T-helper 1 cell treated with Interleukin-12 subunit alpha and Interleukin-12 subunit beta and Interleukin-4 antibody, amounts not matched to agents 30 ng/mL and 1 ng/mL, for 36 hours (primary cell): Measurements from ENCODE around the gene CSRP1. TPM values are rescaled to one million over a fixed set of nuclear protein-coding genes. Genes with fewer than 3 reads are reported as not detected.
"Not testable (repeated sequence)": the region's sequence is repeated elsewhere in the genome, so short reads cannot be mapped to it uniquely, and the experiment has no call there.

Source experiments
- intact Hi-C: fragments of 100-400 bp; cut with micrococcal nuclease; formaldehyde crosslinking; loops from one replicate; pipeline ENCODE4 v1.15.1; 2024
- total RNA-seq: library from RNA; stranded (reverse); gene quantifications from 2 replicates; pipeline ENCODE4 v1.2.3, GENCODE V29; 2022

The CSRP1 gene
- total RNA-seq, 1 donor from 2014 or later, result 77.9 TPM

DNA sequence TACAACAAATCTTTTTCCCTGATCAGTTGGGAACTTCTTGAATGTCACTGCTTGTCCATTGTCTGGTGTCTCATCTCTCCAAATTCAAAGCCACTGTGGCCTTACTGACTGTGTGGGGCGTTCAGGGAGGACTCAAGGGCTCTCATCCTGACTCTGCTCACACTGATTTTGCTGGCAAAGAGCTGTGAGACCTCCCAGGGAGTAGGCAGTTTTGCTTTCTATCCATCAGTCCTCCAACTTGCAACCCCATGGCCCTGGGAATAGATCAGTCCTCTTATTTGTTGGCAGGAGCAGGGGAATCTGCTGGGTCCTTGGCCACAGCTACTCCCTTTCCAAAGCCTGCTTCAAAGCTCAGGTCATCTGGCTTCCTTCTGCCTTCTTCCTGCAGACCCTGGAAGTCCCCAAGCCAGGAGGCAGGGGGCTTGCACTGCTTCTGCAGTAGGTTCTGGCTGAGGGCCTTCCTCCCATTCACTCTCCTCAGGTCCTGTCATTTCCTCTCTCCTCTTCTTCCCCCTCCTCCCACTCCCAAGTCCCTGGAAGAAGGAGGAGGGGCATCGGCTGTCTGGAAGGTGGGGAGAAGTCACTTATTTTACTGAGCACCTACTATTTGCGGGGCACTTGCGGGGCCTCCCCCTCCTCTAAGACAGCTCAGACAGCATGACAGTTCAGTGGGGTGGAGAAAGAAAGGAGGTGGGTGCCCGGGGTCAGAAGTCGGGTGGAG is 31.1 kb upstream of the CSRP1 start:
- intact Hi-C loops, result no loop called here

DNA sequence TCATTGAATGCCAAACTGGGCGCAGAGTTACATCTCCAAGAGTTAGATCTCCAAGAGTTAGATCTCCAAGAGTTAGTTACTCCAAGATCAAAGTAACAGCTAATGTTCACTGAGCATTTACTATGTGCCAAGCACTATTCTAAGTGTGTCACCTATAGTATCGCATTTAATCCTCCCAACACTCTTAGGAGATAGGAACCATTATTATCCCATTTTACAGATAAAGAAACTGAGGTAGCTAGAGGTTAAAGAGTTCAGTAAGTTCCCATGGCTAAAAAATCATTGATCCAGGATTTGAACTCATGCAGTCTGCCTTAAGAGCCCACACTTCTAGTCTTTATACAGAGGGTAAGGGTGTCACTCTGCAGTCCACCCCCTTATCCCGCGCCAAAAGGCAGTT is 30.5 kb upstream of the CSRP1 start:
- intact Hi-C loops, result no loop called here

DNA sequence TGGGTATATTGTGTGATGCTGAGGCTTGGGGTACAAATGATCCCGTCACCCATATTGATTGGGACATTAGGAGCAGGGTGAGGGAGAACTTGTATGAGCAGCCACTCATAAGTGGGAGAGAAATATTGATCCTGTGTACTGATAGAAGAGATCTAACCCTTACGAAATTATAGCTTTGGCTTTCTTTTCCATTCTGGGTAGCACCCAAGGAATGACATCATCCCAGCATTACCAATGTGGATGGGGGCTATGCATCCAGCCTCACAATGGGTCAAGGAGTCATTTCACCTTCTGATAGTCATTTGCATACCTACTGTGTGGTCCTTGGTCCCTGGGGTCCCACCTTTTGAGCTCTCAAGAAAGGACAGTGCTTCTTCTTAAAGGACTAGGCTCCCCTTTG is 30.1 kb upstream of the CSRP1 start:
- intact Hi-C loops, result no loop called here

DNA sequence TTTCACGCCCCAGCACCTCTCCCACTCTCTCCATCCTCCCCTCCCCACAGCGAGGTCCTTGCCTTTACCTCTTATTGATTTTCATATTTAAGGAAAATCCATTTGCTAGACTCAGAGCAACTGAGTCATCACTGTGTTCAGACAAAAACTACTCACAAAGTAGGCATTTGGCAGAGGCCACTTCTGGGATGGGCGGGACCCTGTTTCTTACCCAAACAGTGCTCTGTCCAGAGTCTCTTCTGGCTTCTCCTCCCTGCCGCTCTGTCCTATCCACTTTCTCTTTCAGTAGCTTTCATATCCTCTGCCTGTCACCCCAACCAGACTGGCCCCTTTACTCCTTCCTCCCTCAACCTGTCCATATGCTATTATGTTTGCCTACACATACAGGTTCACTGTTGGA is 29.6 kb upstream of the CSRP1 start:
- intact Hi-C loops, result no loop called here

DNA sequence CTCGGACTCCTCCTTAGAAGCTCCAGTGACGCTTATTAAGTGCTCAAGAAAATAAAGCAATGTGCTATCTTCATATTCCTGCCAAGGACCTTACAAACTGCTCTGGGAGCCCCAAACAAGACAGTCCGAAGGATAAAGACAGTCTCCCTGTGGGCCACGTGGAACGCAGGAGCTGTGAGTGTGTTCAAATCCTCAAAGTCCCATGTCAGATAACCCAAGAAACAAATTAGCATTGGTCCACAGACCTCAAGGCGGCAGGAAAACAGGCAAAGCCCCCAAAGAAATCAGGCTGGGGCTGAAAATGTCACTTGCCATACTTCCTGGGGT is 29.0 kb upstream of the CSRP1 start:
- intact Hi-C loops, result no loop called here

DNA sequence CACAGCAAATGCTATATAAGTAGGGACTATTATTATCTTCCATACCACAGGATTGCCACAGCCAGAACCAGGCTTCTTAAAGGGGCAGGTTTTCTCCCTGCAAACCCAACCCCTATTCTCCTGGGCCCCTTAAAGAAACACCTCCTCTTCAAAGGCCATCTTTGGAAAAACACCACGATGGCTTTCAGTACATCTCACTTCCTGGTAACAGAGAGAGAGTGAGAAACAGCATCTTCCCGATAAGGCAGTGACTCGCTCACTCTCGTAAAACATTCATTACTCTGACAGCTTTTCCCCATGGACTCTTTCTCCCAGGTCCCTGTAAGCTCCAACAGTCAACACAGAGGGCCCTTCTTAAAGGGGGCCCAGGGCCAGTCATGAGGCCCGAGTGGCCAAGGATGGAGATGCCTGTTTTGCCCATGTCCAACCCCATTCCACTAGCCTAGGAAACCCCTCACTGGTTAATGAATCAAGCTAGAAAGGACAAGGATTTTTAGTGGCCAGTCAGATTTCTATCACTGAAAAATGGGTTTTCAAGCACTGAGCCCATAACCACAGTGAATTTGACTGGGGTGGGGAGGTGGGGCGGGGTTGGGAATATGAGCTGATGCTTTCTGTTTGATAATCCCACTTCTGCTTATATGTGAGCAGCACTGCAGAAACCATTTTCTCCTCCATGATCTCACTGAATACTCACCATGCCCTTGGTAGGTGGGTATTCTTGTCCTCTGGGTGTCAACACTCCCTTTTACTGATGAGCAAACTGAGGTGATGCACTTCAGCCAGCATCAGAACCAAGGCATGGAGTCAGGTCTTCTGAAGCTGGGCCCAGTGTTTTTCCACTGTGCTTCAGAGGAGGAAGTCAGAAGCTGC is 28.4 kb upstream of the CSRP1 start:
- intact Hi-C loops, result no loop called here

DNA sequence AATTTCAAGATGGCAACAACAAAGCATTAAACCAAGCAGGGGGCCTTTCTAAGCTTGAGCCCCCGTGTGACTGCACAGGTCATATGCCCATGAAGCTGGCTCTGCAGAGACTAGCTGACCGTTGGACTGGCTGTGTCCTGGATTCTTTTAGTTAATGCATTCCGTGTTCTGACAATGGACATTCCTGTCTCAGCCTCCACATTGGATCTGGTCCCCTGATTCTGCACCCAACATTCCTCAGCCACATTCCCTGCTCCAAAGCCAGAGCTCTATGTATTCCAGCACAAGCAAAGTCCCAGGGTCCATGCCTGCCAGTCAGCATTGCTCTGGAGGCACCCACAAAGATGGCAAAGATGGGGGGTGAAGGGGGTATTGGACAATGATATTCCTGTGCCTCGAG is 26.9 kb upstream of the CSRP1 start:
- intact Hi-C loops, result no loop called here

DNA sequence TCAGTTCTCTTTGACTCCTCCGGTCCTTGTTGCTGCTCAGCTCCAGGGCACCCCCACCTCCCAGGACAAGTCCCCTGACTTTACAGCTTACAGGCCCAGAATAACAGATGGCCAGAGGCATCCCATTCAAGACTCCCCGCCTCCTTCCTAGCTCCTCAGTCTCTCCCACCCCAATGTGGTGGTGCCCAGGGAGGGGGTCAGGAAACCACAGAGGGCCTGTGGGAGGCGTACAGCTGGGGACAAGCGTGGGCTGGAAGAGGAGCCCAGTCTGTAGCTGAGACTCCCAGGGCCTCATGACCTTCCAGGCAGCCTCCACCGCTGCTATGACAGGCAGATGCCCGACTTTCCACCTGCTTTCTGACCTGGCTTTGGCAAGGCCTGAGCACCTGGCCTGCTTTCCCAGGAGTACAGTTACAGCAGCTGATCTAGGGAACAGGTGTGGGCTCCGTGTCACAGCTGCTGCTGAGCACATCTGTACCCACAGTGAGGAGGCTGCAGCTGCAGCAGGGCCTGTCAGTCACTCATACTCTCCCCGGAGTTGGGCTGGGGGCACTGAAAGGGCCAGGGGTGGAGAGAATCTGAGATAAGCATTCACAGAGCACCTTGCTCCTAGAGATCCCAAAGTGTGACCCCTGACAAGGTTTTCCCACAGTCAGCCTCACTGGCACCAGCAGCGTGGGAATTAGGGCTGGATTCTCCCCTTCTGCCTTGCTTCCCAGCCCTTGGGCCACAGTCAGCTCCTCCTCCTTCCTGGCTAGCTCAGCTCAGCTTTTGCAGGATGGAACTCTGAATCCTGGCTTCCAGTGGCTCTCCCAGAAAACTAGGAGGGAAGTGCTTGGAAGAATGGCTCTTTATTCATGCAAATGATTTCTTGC is 24.9 kb upstream of the CSRP1 start:
- intact Hi-C loops, result no loop called here

DNA sequence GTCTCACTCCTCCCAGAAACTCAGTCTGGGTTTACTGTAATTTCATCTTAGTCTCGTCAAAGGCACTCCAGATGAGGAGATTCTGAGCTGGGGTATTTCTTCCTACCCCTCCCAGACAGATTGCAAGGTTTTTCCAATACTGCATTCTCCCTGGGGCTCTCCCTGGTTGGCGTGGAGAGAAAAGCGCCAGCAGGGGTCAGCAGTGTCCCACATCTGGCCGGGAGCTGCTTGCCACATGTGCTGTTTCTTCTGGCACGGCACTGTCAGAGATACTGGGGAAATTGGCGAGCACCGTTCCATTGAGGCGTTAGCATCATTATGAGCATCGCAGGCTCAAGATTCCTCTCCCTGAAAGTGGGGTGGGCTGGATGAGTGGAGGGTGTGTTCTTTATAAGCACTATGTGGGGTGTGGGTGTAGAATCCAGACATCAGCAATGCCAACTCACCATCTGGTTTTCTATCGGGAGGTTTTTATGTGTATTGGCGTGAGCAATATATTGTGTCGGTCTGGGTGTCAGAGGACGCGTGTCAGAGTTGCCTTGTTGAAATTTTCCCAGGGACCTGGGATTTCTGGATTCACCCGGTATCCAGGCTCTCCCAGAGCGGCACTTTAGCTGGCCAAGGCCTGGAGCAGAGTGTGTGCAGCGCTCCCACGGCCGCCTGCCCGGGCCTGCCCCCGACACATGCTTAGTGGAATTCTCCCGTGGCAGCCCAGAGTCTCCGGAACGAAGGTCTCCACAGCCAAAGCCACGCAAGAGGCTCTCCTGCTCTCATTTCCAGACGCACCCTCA is 24.0 kb upstream of the CSRP1 start:
- intact Hi-C loops, result loop anchor here (1.0 kb wide), 1 partner anchor 173 kb away; no protein-coding TSS in a partner anchor

DNA sequence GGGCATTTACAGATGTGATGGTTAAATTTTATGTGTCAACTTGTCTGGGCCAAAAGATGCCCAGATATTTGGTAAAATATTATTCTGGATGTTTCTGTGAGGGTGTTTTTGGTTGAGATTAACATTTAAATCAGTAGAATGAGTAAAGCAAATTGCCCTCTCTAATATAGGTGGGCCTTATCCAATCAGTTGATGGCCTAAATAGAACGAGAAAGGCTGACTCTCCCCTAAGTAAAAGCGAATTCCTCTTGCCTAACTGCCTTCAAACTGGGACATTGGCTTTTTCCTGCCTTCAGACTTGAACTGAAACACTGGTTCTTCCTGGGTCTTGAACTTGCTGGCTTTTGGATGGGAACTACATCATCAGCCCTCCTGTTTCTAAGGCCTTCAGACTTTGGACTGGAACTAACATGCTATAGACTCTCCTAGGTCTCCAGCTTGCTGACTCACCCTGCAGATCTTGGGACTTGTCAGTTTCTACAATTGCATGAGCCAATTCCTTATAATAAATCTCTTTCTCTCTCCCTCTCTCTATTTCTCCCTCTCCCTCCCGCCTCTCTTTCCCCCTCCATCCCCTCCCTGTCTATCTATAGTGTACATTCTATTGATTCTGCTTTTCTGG is 21.8 kb upstream of the CSRP1 start:
- intact Hi-C loops, result no loop called here

DNA sequence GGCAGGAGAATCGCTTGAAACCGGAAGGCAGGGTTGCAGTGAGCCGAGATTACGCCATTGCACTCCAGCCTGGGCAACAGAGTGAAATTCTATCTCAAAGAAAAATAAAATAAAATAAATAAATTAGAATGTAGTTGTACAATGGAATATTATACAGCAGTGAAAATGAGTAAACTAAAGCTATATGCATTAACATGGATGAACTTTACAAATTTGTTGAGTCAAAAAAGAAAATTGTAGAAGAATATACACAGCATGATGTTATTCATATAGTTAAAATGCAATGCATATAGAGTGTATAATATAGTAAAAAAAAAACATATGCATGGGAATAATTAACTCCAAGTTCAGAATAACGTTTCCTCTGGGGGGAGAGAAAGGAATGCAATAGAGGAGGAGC is 21.0 kb upstream of the CSRP1 start:
- intact Hi-C loops, result no loop called here

DNA sequence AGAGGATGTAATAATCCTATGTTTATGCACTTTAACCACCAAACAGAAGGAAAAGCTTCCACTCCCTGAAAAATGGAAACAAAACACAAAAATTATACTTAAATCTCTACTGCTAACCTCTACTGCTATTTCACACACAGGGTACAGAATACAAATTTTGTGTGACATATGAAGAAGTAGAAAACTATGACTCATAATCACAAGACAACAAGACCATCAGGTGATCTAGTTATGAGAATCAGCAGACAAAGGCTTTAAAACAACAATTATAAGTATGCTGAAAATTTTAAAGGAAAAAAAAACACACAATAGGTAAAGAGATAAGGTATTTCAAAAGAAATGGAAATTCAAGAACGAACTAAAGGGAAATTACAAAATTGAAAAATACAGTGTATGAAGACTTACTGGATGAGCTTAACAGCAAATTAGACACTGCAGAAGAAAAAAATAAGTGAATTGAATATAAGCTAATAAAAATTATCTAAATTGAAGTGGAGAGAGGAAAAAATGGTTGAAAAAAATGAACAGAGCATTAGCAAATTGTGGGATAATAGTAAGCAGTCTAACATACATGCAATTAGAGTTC is 18.4 kb upstream of the CSRP1 start:
- intact Hi-C loops, result no loop called here

DNA sequence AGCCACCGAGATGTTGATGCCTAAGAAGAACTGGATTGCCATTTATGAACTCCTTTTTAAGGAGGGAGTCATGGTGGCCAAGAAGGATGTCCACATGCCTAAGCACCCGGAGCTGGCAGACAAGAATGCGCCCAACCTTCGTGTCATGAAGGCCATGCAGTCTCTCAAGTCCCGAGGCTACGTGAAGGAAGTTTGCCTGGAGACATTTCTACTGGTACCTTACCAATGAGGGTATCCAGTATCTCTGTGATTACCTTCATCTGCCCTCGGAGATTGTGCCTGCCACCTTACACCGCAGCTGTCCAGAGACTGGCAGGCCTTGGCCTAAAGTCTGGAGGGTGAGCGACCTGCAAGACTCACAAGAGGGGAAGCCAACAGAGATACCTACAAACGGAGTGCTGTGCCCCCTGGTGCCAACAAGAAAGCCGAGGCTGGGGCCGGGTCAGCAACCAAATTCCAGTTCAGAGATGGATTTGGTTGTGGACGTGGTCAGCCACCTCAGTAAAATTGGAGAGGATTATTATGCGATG is 13.2 kb upstream of the CSRP1 start:
- intact Hi-C loops, result not testable (repeated sequence)

DNA sequence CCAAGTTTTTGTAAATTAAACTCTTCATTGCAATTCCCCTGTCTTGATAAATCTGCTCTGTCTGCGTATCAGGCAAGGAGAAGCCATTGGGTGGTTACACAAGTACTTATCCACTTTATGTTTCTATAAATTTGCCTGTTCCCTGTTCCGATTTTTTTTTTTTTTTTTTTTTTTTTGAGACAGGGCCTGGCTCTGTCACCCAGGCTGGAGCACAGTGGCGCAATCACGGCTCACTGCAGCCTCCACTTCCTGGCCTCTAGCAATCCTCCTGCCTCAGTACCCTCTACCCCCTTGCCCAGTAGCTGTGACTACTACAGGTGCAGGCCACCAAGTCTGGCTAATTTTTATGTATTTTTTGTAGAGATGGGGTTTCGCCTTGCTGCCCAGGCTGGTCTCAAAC is 11.1 kb upstream of the CSRP1 start:
- intact Hi-C loops, result no loop called here

DNA sequence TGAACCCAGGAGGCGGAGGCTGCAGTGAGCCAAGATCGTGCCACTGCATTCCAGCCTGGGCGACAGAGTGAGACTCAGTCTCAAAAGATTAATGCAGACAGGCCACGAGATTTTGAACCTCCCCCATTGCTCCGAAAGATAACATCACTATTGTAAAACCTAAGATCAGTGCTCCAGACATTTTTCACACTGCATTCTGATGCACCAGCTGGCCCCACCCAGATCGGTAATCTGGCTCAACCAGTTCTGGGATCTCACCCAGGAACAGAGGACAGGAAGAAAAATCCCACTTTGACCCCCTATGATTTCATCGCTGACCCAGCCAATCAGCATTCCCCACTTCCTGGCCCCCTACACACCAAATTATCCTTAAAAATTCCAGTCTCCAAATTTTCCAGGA is 10.7 kb upstream of the CSRP1 start:
- intact Hi-C loops, result no loop called here

DNA sequence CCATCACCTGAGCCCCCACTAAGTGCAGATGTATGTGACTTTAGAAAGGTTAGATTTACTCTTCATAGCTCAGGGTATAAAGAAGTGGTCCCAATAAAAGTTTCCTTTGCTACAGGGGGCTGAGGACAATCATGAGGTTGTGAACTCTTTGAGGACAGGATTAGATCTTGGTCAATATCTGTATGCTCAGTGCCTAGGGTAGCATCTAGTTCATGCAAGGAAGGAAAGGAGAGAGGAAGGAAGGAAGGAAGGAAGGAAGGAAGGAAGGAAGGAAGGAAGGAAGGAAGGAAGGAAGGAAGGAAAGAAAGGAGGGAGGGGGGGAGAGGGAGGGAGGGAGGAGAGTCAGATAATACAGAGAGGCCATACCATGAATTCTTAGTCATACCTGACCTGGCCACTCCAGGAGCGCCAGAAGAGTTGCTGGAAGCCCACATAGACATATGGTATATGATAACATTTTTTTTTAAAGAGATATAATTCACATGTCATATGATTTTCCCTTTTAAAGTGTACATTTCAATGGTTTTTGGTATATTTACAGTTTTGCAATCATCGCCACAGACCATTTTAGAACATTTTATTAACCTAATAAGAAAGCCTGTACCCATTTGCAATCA is 9.7 kb upstream of the CSRP1 start:
- intact Hi-C loops, result no loop called here

DNA sequence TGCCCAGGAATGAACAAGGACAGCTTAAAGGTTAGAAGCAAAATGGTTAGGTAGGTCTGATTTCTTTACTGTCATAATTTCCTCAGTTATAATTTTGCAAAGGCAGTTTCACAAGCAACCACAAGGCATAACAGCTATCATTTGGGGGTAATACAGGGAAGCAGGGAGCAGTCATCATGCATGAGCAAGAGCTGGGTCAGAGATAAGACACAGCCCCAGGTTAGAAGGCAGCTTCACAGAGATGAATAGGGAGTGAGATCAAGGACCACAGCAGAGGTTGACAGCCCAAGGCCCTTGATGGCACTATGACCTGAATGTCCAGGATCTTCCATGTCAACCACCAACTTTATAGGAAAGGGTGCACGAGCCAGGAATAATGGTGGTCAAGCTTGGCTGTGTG is 9.0 kb upstream of the CSRP1 start:
- intact Hi-C loops, result no loop called here

DNA sequence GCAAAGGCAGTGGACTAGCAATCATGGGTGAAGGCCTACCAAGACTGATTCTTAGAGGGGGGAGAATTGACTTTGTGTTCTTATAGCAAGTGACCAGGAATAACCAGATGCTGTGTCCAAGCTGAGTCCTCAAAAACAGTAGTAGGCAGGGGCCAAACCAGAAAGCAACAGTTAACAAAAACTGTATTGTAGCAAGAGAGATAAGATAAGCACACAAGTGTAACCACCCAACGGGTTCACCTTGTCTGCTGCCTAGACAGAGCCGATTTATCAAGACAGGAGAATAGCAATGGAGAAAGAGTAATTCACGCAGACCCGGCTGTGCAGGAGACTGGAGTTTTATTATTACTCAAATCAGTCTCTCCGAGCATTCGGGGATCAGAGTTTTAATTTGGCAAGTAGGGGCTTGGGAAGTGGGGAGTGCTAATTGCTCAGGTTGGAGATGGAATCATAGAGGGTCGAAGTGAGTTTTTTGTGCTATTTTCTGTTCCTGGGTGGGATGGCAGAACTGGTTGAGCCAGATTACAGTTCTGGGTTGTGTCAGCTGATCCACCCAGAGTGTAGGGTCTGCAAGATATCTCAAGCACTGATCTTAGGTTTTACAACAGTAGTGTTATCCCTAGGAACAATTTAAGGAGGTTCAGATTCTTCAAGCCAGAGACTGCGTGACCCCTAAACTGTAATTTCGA is 8.3 kb upstream of the CSRP1 start:
- intact Hi-C loops, result no loop called here

DNA sequence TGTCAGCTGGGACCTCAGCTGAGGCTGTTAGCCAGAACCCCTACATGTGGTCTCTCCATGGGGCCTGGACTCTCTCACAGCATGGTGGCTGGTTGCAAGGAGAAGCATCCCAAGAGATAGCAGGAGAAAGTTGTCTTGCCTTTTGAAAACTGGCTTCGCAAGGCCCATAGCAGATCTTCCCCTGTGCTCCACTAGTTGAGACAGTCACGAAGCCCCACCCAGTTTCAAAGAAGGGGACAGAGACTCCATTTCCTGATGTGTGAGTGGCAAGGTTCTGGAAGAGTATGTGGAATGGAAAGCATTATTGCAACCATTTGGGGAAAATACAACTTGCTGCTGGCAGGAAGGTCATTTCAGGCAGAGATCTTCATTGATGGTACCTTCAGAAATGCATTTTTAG is 7.5 kb upstream of the CSRP1 start:
- intact Hi-C loops, result no loop called here
